NT2/D1 (cell line): ENCODE data around the gene THAP8.

Experiments used
- YY1 ChIP-seq: IDR thresholded peaks from 2 replicates; pipeline ENCODE4 v1.6.1; 2011; ENCODE audit not compliant: insufficient read length, insufficient read depth
- ZNF274 ChIP-seq: IDR thresholded peaks from 2 replicates; pipeline ENCODE4 v1.6.1; 2011; ENCODE audit warnings: mild to moderate bottlenecking, low read depth, low read length

GRCh38 chr19:36014012-36014924, 39.8 kb downstream of the THAP8 start, which contains the start of gene ALKBH6:
- TF ChIP-seq YY1: no peak
- TF ChIP-seq ZNF274: no peak
